HFFc6 (cell line): Measurements from ENCODE around the gene PCSK6. TPM values are rescaled to one million over a fixed set of nuclear protein-coding genes. Genes with fewer than 3 reads are reported as not detected.
A peak's percentile ranks its signal among the peaks of the same experiment; 100 is the strongest.

Experiments used
- DNase-seq: peaks from one replicate; pipeline ENCODE4 v3.0.0-alpha.2; 2018
- H3K27ac Mint-ChIP-seq: 2 replicates; pipeline ENCODE4 v1.8.0; 2020; ENCODE audit warnings: mild to moderate bottlenecking, mixed read lengths
- H3K27me3 Mint-ChIP-seq: 2 replicates; pipeline ENCODE4 v1.8.0; 2021; ENCODE audit warnings: mild to moderate bottlenecking, moderate library complexity, mixed read lengths; ENCODE audit not compliant: insufficient read depth
- H3K36me3 Mint-ChIP-seq: 2 replicates; pipeline ENCODE4 v1.8.0; 2021; ENCODE audit warnings: low read depth, mixed read lengths
- H3K4me1 Mint-ChIP-seq: 2 replicates; pipeline ENCODE4 v1.8.0; 2020; ENCODE audit warnings: low read depth, mixed read lengths
- H3K4me3 Mint-ChIP-seq: 2 replicates; pipeline ENCODE4 v1.8.0; 2020; ENCODE audit warnings: mild to moderate bottlenecking, moderate library complexity, mixed read lengths
- H3K9me3 Mint-ChIP-seq: 2 replicates; pipeline ENCODE4 v1.8.0; 2020; ENCODE audit warnings: mild to moderate bottlenecking, mixed read lengths
- total RNA-seq, 6 experiments: library from RNA; stranded (reverse); fragmentation: NEBNext Ultra II Directional; extraction: Animal tissue kit (Norgen Biotek cat#: 25700); gene quantifications; 2 replicates in 1 of 6; 3 replicates in 5 of 6; pipeline ENCODE4 v1.2.3, GENCODE V29; 2021
- TF ChIP-seq, protein P1 (sequence below): fragments of 200-600 bp; sonication (generic); IDR thresholded peaks from 2 replicates; pipeline ENCODE4 v1.5.0; 2021; ENCODE audit warnings: antibody characterized with exemption, mild to moderate bottlenecking

PCSK6 gene
- total RNA-seq, 6 experiments from 2014 or later = not detected

DNA sequence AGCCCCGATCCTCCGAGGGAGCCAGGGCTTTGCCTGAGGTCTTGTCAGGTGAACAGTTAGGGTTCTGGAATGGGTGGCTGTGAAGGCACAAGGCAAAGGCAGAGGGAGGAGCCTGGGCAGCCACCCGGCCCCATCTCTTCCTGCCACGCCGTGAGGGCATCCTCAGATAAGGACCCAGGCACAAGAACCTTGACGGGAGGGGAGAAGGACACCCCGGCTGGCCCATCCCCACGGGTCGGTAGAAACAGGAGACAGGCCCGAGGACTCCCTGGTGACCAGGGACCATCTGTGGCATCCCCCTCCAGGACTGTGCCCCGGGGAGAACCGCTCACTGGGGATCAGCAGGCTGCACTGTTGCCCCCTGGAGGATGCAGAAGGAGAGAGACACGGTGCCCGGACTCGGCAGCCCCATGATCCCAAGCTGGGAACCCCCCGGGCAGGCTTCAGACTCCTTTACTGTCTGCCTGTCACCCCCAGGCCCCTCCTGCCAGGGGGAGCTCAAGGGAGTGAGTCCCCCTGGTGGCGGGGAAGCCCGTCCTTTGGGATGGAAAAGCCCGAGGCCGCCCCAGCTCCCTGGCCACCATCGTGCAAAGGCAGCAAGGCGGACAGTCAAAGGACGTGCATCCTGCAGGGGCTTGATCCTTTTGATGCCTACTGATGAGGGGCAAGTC is 12.3 kb upstream of the PCSK6 start:
- Mint-ChIP-seq H3K4me3 (no peak overlapping the region), H3K27ac (no peak overlapping the region), H3K27me3 (peaks cover 15% of the 10 kb centered on the region), H3K36me3 (no peaks in the 10 kb centered on the region), H3K9me3 (no peaks in the 10 kb centered on the region), H3K4me1 (peaks cover 13% of the 10 kb centered on the region)
- TF ChIP-seq, protein P1, sequence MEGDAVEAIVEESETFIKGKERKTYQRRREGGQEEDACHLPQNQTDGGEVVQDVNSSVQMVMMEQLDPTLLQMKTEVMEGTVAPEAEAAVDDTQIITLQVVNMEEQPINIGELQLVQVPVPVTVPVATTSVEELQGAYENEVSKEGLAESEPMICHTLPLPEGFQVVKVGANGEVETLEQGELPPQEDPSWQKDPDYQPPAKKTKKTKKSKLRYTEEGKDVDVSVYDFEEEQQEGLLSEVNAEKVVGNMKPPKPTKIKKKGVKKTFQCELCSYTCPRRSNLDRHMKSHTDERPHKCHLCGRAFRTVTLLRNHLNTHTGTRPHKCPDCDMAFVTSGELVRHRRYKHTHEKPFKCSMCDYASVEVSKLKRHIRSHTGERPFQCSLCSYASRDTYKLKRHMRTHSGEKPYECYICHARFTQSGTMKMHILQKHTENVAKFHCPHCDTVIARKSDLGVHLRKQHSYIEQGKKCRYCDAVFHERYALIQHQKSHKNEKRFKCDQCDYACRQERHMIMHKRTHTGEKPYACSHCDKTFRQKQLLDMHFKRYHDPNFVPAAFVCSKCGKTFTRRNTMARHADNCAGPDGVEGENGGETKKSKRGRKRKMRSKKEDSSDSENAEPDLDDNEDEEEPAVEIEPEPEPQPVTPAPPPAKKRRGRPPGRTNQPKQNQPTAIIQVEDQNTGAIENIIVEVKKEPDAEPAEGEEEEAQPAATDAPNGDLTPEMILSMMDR = peak; percentile 76
- DNase-seq = no peak

DNA sequence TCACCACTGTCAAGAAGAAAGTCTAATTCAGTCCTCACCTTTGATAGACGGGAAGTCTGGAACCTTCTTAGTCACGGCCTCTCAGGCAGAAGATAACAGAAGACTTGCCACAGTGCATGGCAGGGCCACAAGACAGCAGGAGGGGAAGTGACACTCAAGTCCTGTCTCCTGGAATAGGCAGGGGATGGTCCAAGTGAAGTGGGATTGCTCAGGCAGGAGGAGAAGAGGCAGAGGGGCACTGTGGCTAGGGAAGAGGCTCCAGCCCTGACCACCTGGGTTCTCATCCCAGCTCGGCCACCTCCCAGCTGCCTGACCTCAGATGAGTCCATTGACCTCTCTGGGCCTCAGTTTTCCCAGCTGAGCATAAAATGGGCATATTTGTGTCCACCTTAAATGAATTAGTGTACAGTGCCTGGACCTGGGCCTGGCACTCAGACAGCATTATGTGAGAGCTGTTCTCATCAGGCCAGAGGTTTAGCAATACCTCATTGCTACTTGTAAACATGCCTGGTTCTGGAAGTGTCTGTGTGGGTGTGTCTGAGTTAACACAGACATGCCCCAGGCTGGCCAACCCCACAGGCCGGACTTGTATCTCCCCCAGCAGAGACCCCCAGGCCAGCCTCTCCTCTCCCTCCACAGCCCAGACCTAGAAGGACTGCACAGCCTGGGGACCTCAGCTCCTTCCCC is 11.5 kb upstream of the PCSK6 start:
- no peak for DNase-seq
- Mint-ChIP-seq H3K9me3 (no peaks in the 10 kb centered on the region), H3K27ac (no peak overlapping the region), H3K4me3 (no peak overlapping the region), H3K36me3 (no peaks in the 10 kb centered on the region), H3K4me1 (peaks cover 13% of the 10 kb centered on the region), H3K27me3 (peaks cover 23% of the 10 kb centered on the region)
- TF ChIP-seq, protein P1 = no peak

DNA sequence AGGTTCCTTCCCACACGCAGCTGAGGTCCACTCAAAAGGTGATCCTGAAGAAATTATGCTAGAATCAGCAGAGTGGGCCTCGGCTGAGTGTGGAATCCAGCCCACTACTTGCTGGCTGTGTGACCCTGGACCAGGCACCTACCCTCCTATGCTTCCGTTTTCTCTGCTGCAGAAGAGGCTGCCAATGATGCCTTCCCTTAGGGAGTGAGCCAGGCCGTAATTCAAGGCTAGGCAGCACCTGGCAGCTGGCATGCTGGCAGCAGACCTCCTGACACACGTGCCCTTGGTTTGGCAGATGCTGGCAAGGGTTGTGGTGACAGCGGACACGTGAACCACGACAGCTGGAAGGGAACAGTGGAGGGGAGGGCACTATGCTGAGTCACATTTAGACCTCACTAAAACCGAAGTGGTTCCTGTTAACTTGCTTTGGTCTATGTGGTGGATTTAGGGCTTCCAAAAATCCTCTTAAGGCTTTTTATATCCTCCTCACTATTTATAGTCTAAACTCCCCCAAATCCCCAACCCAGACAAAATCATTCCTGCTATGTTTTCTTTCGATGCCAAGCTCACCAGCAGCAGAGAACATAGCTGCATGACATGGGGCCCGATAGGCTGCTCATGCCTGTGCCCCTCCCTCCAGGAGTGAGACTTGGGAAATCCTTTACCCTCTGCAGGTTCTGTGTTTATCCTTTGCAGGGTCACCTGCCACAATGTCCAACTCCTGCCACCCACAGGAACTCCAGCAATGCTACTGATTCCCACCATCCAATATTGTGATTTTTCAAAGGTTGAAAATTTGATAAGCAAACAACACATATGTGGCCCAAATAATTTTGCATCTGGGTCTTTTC is 10.6 kb upstream of the PCSK6 start:
- H3K27me3 Mint-ChIP-seq = peaks cover 31% of the 10 kb centered on the region
- H3K36me3 Mint-ChIP-seq = no peaks in the 10 kb centered on the region
- no peak overlapping the region for H3K4me3 Mint-ChIP-seq
- H3K9me3 Mint-ChIP-seq = no peaks in the 10 kb centered on the region
- peaks cover 13% of the 10 kb centered on the region for H3K4me1 Mint-ChIP-seq
- TF ChIP-seq, protein P1 = no peak
- no peak for DNase-seq
- H3K27ac Mint-ChIP-seq = no peak overlapping the region

DNA sequence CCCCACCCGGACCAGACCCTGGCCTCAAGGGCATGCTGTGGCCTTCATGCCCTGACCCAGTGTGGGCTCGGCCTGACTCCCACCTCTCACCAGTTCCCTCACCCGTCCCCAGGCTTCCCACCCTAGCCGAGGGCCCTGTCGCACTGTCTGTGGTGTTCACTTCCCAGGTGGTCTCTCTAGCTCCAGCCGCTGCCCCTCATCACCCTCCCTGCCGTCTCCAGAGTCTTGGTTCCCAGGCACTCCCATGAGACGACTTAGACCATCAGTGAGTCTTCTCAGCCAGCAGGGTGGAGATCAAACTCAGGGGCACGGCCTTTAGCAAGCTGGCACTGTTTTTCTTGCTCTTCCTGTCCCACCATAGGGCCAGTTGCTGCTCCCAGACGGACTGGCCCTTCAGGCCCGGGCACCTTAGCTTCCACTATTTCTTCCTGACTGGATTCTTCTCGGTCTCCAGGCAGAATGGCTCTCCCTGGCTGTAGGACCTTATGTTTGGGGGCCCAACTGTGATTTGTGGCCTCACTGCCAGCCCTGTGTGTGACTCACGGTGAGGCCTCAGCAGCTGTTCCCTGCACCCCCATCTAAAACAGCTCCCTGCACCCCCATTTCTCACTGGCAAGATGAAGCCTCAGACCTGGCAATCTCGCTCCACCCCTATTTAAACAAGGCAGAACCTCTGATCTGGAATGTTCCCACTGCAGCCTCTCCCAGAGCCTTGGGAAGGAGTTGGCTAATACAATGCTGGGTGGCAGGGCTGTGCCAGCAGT is 9.4 kb upstream of the PCSK6 start:
- no peak for DNase-seq
- Mint-ChIP-seq H3K4me1 (peaks cover 13% of the 10 kb centered on the region), H3K27me3 (peaks cover 36% of the 10 kb centered on the region), H3K27ac (no peak overlapping the region), H3K9me3 (no peaks in the 10 kb centered on the region), H3K4me3 (no peak overlapping the region), H3K36me3 (no peaks in the 10 kb centered on the region)
- TF ChIP-seq, protein P1 = no peak

DNA sequence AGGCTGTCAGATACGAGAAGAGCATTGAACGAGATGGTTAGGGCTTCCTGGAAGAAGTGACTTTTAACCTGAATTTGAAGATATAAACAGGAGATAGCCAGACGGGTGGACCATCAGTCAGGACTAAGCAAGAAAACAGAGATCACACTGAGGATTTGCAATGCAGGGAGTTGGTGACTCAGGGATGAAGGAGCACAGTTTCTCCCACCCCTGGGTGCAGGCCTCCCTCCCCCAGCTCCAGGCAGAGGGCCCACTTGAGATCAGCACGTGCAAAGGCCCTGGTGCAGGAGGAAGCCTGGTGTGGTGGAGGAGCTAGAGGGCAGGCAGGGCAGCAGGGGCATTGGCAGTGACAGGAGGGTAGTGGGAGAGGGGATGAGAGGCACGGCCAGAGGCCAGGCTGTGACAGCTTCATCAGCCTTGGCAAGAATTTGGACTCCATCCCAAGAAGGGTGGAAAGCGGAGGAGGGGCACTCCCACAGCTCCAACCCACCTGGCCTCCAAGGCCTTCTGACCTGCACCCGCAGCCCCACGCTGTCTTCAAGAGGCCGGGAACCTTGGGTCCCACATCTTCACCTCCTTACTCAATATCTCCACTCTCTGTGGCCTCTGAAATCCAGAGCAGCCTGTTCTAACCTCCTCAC is 8.7 kb upstream of the PCSK6 start:
- Mint-ChIP-seq H3K4me3 (no peak overlapping the region), H3K27ac (no peak overlapping the region), H3K27me3 (peaks cover 36% of the 10 kb centered on the region), H3K9me3 (no peaks in the 10 kb centered on the region), H3K36me3 (no peaks in the 10 kb centered on the region), H3K4me1 (peaks cover 13% of the 10 kb centered on the region)
- DNase-seq = no peak
- TF ChIP-seq, protein P1 = no peak
